H1 (cell line): ENCODE measurements around the gene ZSCAN16. TPM values are rescaled to one million over a fixed set of nuclear protein-coding genes. Genes with fewer than 3 reads are reported as not detected.

Experiments used
- CTCF ChIA-PET: fragments of 300-600 bp; sonication (Branson Sonifier 250); formaldehyde crosslinking; loops from one replicate; lab custom pipeline; 2021; ENCODE audit not compliant: partially characterized antibody; lab: Charles Lee
- POLR2A ChIA-PET: fragments of 300-600 bp; sonication (Branson Sonifier 250); formaldehyde crosslinking; loops from one replicate; lab custom pipeline; 2021; ENCODE audit warnings: inconsistent platforms; ENCODE audit not compliant: partially characterized antibody; lab: Charles Lee
- DNase-seq, 2 experiments: peaks; one replicate each; pipeline versions ENCODE4 v3.0.0 to v3.0.0-alpha.2; 2010 to 2022; ENCODE audit warnings: low spot score in 2 of 2, low read depth in 1 of 2, mixed read lengths in 1 of 2
- FAIRE-seq: peaks from 2 replicates; lab custom pipeline; 2011; peaks lifted over from hg19 to GRCh38; lab: Jason Lieb, UNC
- H2AFZ ChIP-seq: 2 replicates; pipeline ENCODE4 v1.8.1; 2012; ENCODE audit warnings: low read length, inconsistent platforms
- H2AK5ac ChIP-seq: 2 replicates; pipeline ENCODE4 v1.6.1; 2013; ENCODE audit warnings: low read depth, low read length
- H2BK120ac ChIP-seq: replicated peaks from 2 replicates; pipeline ENCODE3; 2013; ENCODE audit warnings: low read depth, low read length, inconsistent platforms
- H2BK12ac ChIP-seq: 2 replicates; pipeline ENCODE4 v1.6.1; 2013; ENCODE audit warnings: low read depth, low read length
- H2BK15ac ChIP-seq: 2 replicates; pipeline ENCODE4 v1.6.1; 2013; ENCODE audit warnings: low read length
- H2BK20ac ChIP-seq: 2 replicates; pipeline ENCODE4 v1.6.1; 2013; ENCODE audit warnings: low read length
- H2BK5ac ChIP-seq: 2 replicates; pipeline ENCODE4 v1.6.1; 2013; ENCODE audit warnings: low read depth, low read length
- H3K14ac ChIP-seq: 2 replicates; pipeline ENCODE4 v1.6.1; 2013; ENCODE audit warnings: inconsistent platforms; ENCODE audit not compliant: insufficient read length
- H3K18ac ChIP-seq: 2 replicates; pipeline ENCODE4 v1.6.1; 2013; ENCODE audit warnings: low read length; ENCODE audit errors: extremely low read depth
- H3K23ac ChIP-seq: 2 replicates; pipeline ENCODE4 v1.6.1; 2013; ENCODE audit warnings: inconsistent platforms; ENCODE audit not compliant: insufficient read length
- H3K23me2 ChIP-seq: 2 replicates; pipeline ENCODE4 v1.6.1; 2013; ENCODE audit warnings: low read depth, low read length
- H3K27ac ChIP-seq: 2 replicates; pipeline ENCODE4 v1.6.1; 2011; ENCODE audit warnings: low read depth, low read length, inconsistent platforms
- H3K27me3 ChIP-seq, 4 experiments: replicated peaks in 1 of 4; 1 replicate in 1 of 4; 2 replicates in 3 of 4; pipeline versions ENCODE4 v1.6.1 to v1.8.1; 2011 to 2013; ENCODE audit warnings: low read length in 3 of 4, mild to moderate bottlenecking in 3 of 4, inconsistent platforms in 2 of 4, mixed read lengths in 2 of 4, moderate library complexity in 1 of 4; ENCODE audit not compliant: control insufficient read depth in 3 of 4, insufficient read depth in 3 of 4; ENCODE audit errors: extremely low read depth in 1 of 4
- H3K36me3 ChIP-seq, 4 experiments: 2 replicates each; pipeline versions ENCODE4 v1.6.1 to v1.8.1; 2011 to 2013; ENCODE audit warnings: mild to moderate bottlenecking in 4 of 4, low read length in 3 of 4, moderate library complexity in 2 of 4, control low read depth in 1 of 4, inconsistent platforms in 1 of 4; ENCODE audit not compliant: insufficient read depth in 4 of 4, control insufficient read depth in 2 of 4
- H3K4ac ChIP-seq: replicated peaks from 2 replicates; pipeline ENCODE3; 2013; ENCODE audit warnings: low read length, low read depth, mixed read lengths, inconsistent platforms; ENCODE audit not compliant: insufficient read length
- H3K4me1 ChIP-seq, 4 experiments: replicated peaks in 1 of 4; 1 replicate in 1 of 4; 2 replicates in 3 of 4; pipeline versions ENCODE4 v1.6.1 to v1.8.1; 2011 to 2013; ENCODE audit warnings: low read length in 3 of 4, inconsistent platforms in 2 of 4, mixed read lengths in 1 of 4; ENCODE audit not compliant: insufficient read depth in 4 of 4, control insufficient read depth in 3 of 4
- H3K4me2 ChIP-seq, 2 experiments: 2 replicates each; pipeline versions ENCODE4 v1.6.1 to v1.8.1; 2011 to 2013; ENCODE audit warnings: low read depth in 2 of 2, low read length in 2 of 2, control low read depth in 1 of 2, inconsistent platforms in 1 of 2, mild to moderate bottlenecking in 1 of 2; ENCODE audit not compliant: insufficient read depth in 1 of 2
- H3K4me3 ChIP-seq, 4 experiments: fragments of 200-600, 300-600 bp in 1 of 4; sonication (generic), shearing (Covaris generic), sonication (Bioruptor Twin) in 1 of 4; 2 replicates each; pipeline versions ENCODE4 v1.5.1 to v1.8.1; 2011 to 2016; ENCODE audit warnings: low read length in 4 of 4, low read depth in 3 of 4, control low read depth in 2 of 4, inconsistent platforms in 2 of 4, mild to moderate bottlenecking in 2 of 4, mixed read lengths in 1 of 4, moderate library complexity in 1 of 4; ENCODE audit not compliant: insufficient read depth in 2 of 4; ENCODE audit errors: extremely low read depth in 1 of 4
- H3K56ac ChIP-seq: replicated peaks from 2 replicates; pipeline ENCODE3; 2013; ENCODE audit warnings: low read depth, mild to moderate bottlenecking, mixed read lengths, low read length, inconsistent platforms; ENCODE audit not compliant: insufficient read length
- H3K79me1 ChIP-seq: 2 replicates; pipeline ENCODE4 v1.6.1; 2013; ENCODE audit warnings: low read depth, low read length, control low read depth
- H3K79me2 ChIP-seq, 2 experiments: 2 replicates each; pipeline versions ENCODE4 v1.6.1 to v1.8.1; 2012 to 2013; ENCODE audit warnings: low read length in 2 of 2, mild to moderate bottlenecking in 2 of 2, inconsistent platforms in 1 of 2; ENCODE audit not compliant: insufficient read depth in 2 of 2, control insufficient read depth in 1 of 2
- H3K9ac ChIP-seq, 4 experiments: replicated peaks in 1 of 4; 1 replicate in 1 of 4; 2 replicates in 3 of 4; pipeline versions ENCODE4 v1.6.1 to v1.8.1; 2011 to 2013; ENCODE audit warnings: low read depth in 3 of 4, low read length in 3 of 4, control low read depth in 2 of 4, mild to moderate bottlenecking in 2 of 4, moderate library complexity in 2 of 4, inconsistent platforms in 1 of 4; ENCODE audit errors: extremely low read depth in 1 of 4
- H3K9me3 ChIP-seq, 2 experiments: 2 replicates each; pipeline versions ENCODE4 v1.6.1 to v1.8.1; 2012 to 2013; ENCODE audit warnings: mild to moderate bottlenecking in 2 of 2, moderate library complexity in 2 of 2, control low read depth in 1 of 2, inconsistent platforms in 1 of 2, low read depth in 1 of 2, low read length in 1 of 2, mixed read lengths in 1 of 2; ENCODE audit not compliant: insufficient read depth in 2 of 2
- H4K20me1 ChIP-seq, 2 experiments: replicated peaks in 1 of 2; 2 replicates each; pipeline versions ENCODE3 to v1.8.1; 2011 to 2013; ENCODE audit warnings: inconsistent platforms in 2 of 2, low read length in 2 of 2, mild to moderate bottlenecking in 1 of 2; ENCODE audit not compliant: insufficient read depth in 2 of 2, control insufficient read depth in 1 of 2
- H4K5ac ChIP-seq: 2 replicates; pipeline ENCODE4 v1.6.1; 2013; ENCODE audit warnings: low read length, low read depth, mixed read lengths, inconsistent platforms; ENCODE audit not compliant: insufficient read length
- H4K8ac ChIP-seq: 2 replicates; pipeline ENCODE4 v1.8.0; 2013; ENCODE audit warnings: mild to moderate bottlenecking, moderate library complexity, low read length, inconsistent platforms; ENCODE audit not compliant: insufficient read depth; ENCODE audit errors: extremely low read depth
- H4K91ac ChIP-seq: replicated peaks from 2 replicates; pipeline ENCODE3; 2013; ENCODE audit warnings: low read length, mixed read lengths, inconsistent platforms; ENCODE audit not compliant: insufficient read length
- NANOG ChIP-seq: IDR thresholded peaks from 2 replicates; pipeline ENCODE4 v1.6.1; 2011; ENCODE audit warnings: low read length, low read depth, mild to moderate bottlenecking, inconsistent platforms; ENCODE audit not compliant: insufficient read depth, poor library complexity, severe bottlenecking
- POU5F1 ChIP-seq: IDR thresholded peaks from 2 replicates; pipeline ENCODE4 v1.6.1; 2011; ENCODE audit warnings: low read depth, mild to moderate bottlenecking, low read length, moderate library complexity
- RAD21 ChIP-seq, 2 experiments: IDR thresholded peaks in 1 of 2; conservative IDR thresholded peaks in 1 of 2; 2 replicates each; pipeline ENCODE4 v1.6.1; 2011; ENCODE audit warnings: low read depth in 2 of 2, low read length in 2 of 2, improper control_type of control experiment in 1 of 2, inconsistent platforms in 1 of 2, mild to moderate bottlenecking in 1 of 2, moderate library complexity in 1 of 2
- RBBP5 ChIP-seq: IDR thresholded peaks from 2 replicates; pipeline ENCODE4 v1.7.1; 2012; ENCODE audit warnings: low read depth, mild to moderate bottlenecking, inconsistent platforms, low read length, moderate library complexity, borderline replicate concordance
- SIN3A ChIP-seq, 2 experiments: IDR thresholded peaks in 1 of 2; conservative IDR thresholded peaks in 1 of 2; 2 replicates each; pipeline ENCODE4 v1.6.1; 2011 to 2012; ENCODE audit warnings: low read length in 2 of 2, improper control_type of control experiment in 1 of 2, low read depth in 1 of 2, mild to moderate bottlenecking in 1 of 2
- SRF ChIP-seq: IDR thresholded peaks from 2 replicates; pipeline ENCODE4 v1.6.1; 2011; ENCODE audit warnings: mild to moderate bottlenecking, low read depth, low read length, moderate library complexity
- SUZ12 ChIP-seq: fragments of 200-600 bp; sonication (generic); IDR thresholded peaks from 2 replicates; pipeline ENCODE4 v1.6.1; 2012; ENCODE audit warnings: mild to moderate bottlenecking, inconsistent platforms, low read length, moderate library complexity, mixed read lengths
- TBP ChIP-seq: IDR thresholded peaks from 2 replicates; pipeline ENCODE4 v1.6.1; 2011; ENCODE audit warnings: low read depth, low read length, improper control_type of control experiment
- WGBS, 2 experiments: shearing (Covaris generic) in 1 of 2; methylation state at CpG; one replicate each; pipeline versions ENCODE4 v1.1.6 to v1.1.7; 2013 to 2015; ENCODE audit warnings: low lambda C conversion rate in 2 of 2, mixed read lengths in 2 of 2, inconsistent platforms in 1 of 2, low coverage in 1 of 2, missing lambda C conversion rate in 1 of 2; ENCODE audit not compliant: insufficient replicate concordance in 2 of 2, insufficient coverage in 1 of 2, insufficient read length in 1 of 2; ENCODE audit errors: extremely low coverage in 1 of 2, missing lambda C conversion rate in 1 of 2; 5-methylcytosine and 5-hydroxymethylcytosine counted together
- polyA plus RNA-seq, 7 experiments: library from polyadenylated mRNA; depleted of rRNA in 3 of 7; stranded (reverse) in 5 of 7; unstranded in 2 of 7; fragments of >200 nt in 5 of 7; fragments of 200-250 nt in 2 of 7; gene quantifications; 1 replicate in 5 of 7; 2 replicates in 1 of 7; 4 replicates in 1 of 7; pipeline versions ENCODE4 v1.2.1 to v1.2.3, GENCODE V29; 2011 to 2013; ENCODE audit warnings: missing spikeins in 2 of 7, mixed read lengths in 2 of 7
- total RNA-seq: library from RNA; stranded (reverse); fragmentation: NEBNext Ultra II Directional; extraction: Animal tissue kit (Norgen Biotek cat#: 25700); gene quantifications from 2 replicates; pipeline ENCODE4 v1.2.1, GENCODE V29; 2021
- TF ChIP-seq, protein P1 (sequence below): IDR thresholded peaks from 2 replicates; pipeline ENCODE4 v1.6.1; 2011; ENCODE audit warnings: low read length, improper control_type of control experiment

Gene ZSCAN16
- total and polyA plus RNA-seq, 2 of the 8 experiments (the other 6 are each of a cell fraction or from before 2014, with no cell fraction given): 3.6 to 9.4 TPM

- no peak overlapping the region for H3K23ac ChIP-seq
- peaks cover 0 to 31% (median 18%) of the 10 kb centered on the region in 4 experiments; a peak in 7 of 8 replicates for H3K36me3 ChIP-seq
- peak overlapping the region; percentile 60 to 74 for H3K4me2 ChIP-seq
- no peak overlapping the region for H2BK120ac ChIP-seq
- H2AFZ ChIP-seq: 0 out of 2 replicates have a peak overlapping the region, but pooled peaks have one; percentile 95
- no peak overlapping the region for H3K27ac ChIP-seq
- peaks cover 0 to 19% of the 10 kb centered on the region in 2 experiments; a peak in 2 of 4 replicates for H3K79me2 ChIP-seq
- no peak overlapping the region for H4K8ac ChIP-seq
- H3K9ac ChIP-seq: peak overlapping the region in 3 of 4 experiments; percentile 76 to 79 (median 76); a peak in 5 of 7 replicates
- FAIRE-seq (no peak), DNase-seq (no peak)
- no peak overlapping the region for H3K56ac ChIP-seq
- no peaks in the 10 kb centered on the region for H3K9me3 ChIP-seq
- H3K18ac ChIP-seq: no peak overlapping the region
- ChIA-PET POLR2A (interaction anchor here (0.7 to 5.2 kb wide), 8 partner anchors 8 to 94 kb away, joined by 3 to 48 read pairs (median 5); partner anchors contain the start of gene ZKSCAN8), CTCF (interaction anchor here (0.7 kb wide), 1 partner anchor 20 kb away, joined by 4 read pairs; no protein-coding TSS in a partner anchor)
- peak overlapping the region; percentile 62 to 93 (median 82) for H3K4me3 ChIP-seq
- no peaks in the 10 kb centered on the region for H3K4me1 ChIP-seq
- H2BK15ac ChIP-seq: no peak overlapping the region
- no peak overlapping the region for H3K4ac ChIP-seq
- H4K5ac ChIP-seq: peak overlapping the region; percentile 27
- H3K23me2 ChIP-seq: no peaks in the 10 kb centered on the region
- H4K20me1 ChIP-seq: no peaks in the 10 kb centered on the region
- no peak overlapping the region for H3K14ac ChIP-seq
- H2BK12ac ChIP-seq: no peak overlapping the region
- no peak overlapping the region for H2BK5ac ChIP-seq
- WGBS, 2 experiments: 26% methylated on average over 6 of the region's 6 CpGs; no CpG with 5 or more reads in 1 of the 2 experiments
- no peak for TF ChIP-seq RBBP5
- no peak for TF ChIP-seq SRF
- TF ChIP-seq SIN3A (conservative IDR thresholded peaks at IDR 0.05 in 1 of 2, IDR thresholded peaks at IDR 0.05 in 1 of 2; ENCODE audit: low read depth in 1 of 2, low read length in 2 of 2): no peak
- TF ChIP-seq RAD21 (IDR thresholded peaks at IDR 0.05 in 1 of 2, conservative IDR thresholded peaks at IDR 0.05 in 1 of 2; ENCODE audit: low read depth in 2 of 2, low read length in 2 of 2): no peak
- no peak for TF ChIP-seq SUZ12
- no peak for TF ChIP-seq NANOG
- TF ChIP-seq, protein P1, sequence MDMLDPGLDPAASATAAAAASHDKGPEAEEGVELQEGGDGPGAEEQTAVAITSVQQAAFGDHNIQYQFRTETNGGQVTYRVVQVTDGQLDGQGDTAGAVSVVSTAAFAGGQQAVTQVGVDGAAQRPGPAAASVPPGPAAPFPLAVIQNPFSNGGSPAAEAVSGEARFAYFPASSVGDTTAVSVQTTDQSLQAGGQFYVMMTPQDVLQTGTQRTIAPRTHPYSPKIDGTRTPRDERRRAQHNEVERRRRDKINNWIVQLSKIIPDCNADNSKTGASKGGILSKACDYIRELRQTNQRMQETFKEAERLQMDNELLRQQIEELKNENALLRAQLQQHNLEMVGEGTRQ: no peak
- TF ChIP-seq POU5F1: no peak
- no peak for TF ChIP-seq TBP
- no peak overlapping the region for H4K91ac ChIP-seq
- no peaks in the 10 kb centered on the region for H3K27me3 ChIP-seq
- no peaks in the 10 kb centered on the region for H3K79me1 ChIP-seq
- no peak overlapping the region for H2BK20ac ChIP-seq
- H2AK5ac ChIP-seq: no peak overlapping the region
Observed at GRCh38 chr6:28124971-28125353, 553 bp downstream of the ZSCAN16 start.
